ENCODE results near the gene COL11A1. TPM values are rescaled to one million over a fixed set of nuclear protein-coding genes. Genes with fewer than 3 reads are reported as not detected.

Gene COL11A1
- total RNA-seq, 4 donors from 2014 or later: 1.1 to 1.9 (median 1.5) TPM; not detected in 1

GRCh38 chr1:102954576-102954975 is 153.7 kb downstream of the COL11A1 start:
- TF ChIP-seq, protein P1, sequence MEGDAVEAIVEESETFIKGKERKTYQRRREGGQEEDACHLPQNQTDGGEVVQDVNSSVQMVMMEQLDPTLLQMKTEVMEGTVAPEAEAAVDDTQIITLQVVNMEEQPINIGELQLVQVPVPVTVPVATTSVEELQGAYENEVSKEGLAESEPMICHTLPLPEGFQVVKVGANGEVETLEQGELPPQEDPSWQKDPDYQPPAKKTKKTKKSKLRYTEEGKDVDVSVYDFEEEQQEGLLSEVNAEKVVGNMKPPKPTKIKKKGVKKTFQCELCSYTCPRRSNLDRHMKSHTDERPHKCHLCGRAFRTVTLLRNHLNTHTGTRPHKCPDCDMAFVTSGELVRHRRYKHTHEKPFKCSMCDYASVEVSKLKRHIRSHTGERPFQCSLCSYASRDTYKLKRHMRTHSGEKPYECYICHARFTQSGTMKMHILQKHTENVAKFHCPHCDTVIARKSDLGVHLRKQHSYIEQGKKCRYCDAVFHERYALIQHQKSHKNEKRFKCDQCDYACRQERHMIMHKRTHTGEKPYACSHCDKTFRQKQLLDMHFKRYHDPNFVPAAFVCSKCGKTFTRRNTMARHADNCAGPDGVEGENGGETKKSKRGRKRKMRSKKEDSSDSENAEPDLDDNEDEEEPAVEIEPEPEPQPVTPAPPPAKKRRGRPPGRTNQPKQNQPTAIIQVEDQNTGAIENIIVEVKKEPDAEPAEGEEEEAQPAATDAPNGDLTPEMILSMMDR (IDR thresholded peaks at IDR 0.05; ENCODE audit: low read depth): no peak

DNA sequence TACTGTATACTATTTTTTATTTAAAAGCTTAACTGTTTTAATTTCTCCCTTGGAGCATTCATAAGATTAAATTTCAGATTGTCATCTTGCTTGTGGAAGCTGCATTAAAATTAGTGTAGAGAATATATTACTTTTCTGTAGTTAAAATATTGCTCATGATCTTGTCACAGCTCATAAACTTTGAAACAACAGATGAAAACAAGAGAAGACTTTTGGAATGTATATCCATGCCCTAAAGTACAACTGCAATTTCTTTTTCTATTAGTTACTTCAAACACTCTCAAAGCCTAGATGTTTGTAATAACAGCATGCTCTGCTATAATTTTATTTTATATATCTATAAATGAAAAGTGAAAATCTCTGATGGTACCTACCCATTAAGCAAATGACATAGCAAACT is 155.9 kb downstream of the COL11A1 start:
- TF ChIP-seq, protein P1 (IDR thresholded peaks at IDR 0.05; ENCODE audit: low read depth): no peak

GRCh38 chr1:102942324-102942723 is 166.0 kb downstream of the COL11A1 start:
- TF ChIP-seq, protein P1 (IDR thresholded peaks at IDR 0.05; ENCODE audit: low read depth): no peak

- TF ChIP-seq, protein P1 (IDR thresholded peaks at IDR 0.05; ENCODE audit: low read depth): no peak
Observed at GRCh38 chr1:102941366-102941947, 166.9 kb downstream of the COL11A1 start.

- TF ChIP-seq, protein P1 (IDR thresholded peaks at IDR 0.05; ENCODE audit: low read depth): no peak
Observed at GRCh38 chr1:102937401-102937800, 170.9 kb downstream of the COL11A1 start.

GRCh38 chr1:102919659-102920058 is 188.7 kb downstream of the COL11A1 start:
- TF ChIP-seq, protein P1 (IDR thresholded peaks at IDR 0.05; ENCODE audit: low read depth): no peak

DNA sequence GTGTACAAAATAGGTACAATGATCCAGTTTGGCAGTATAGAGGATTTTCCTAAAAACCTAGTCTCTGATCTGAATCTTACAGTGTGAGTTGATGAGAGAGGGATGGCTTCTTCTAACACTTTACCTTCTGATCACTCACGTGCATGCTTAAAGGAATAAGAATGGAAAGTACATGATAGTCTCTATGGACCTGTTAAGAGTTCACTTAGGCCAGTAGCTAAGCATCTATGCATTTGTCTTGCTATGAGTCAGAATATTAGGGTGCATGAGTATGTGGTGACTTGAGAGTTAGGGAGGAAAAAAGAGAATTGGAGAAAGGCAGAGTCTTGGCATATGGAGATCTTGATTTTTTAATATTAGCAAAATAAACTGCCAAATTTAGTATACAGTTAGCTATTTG is 206.3 kb downstream of the COL11A1 start:
- TF ChIP-seq, protein P1 (IDR thresholded peaks at IDR 0.05; ENCODE audit: low read depth): no peak
